ENCODE data around the gene SLC51B. TPM values are rescaled to one million over a fixed set of nuclear protein-coding genes. Genes with fewer than 3 reads are reported as not detected.
"Not testable (repeated sequence)": the region's sequence is repeated elsewhere in the genome, so short reads cannot be mapped to it uniquely, and the experiment has no call there.

SLC51B gene
- total RNA-seq, 1 donor = not detected

DNA sequence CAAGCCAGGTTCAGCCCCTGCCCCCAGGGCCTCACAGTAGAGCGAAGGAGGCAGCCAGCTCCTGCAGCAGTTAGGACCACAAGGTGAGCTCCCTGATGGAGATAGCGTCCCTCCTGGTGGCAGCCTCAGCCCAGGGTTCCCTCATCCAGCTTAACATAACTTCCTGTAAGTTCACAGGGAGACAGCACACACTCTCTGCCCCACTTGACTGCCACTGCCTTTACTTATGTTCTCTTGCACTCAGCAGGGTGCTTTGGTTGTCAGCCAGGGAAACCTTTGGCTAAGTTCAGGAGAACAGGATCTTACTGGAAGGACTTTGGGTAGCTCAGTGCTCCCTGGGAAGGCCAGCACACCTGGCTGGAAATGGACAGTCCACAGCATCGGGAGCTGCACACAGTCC, 42.2 kb downstream of the SLC51B start:
- H3K4me3 ChIP-seq (ENCODE audit: low read depth, low read length) = no peak overlapping the region
- no peak for TF ChIP-seq CTCF (IDR thresholded peaks at IDR 0.05; ENCODE audit: insufficient read depth, low read length)
- no peak for DNase-seq (ENCODE audit: low read depth)

DNA sequence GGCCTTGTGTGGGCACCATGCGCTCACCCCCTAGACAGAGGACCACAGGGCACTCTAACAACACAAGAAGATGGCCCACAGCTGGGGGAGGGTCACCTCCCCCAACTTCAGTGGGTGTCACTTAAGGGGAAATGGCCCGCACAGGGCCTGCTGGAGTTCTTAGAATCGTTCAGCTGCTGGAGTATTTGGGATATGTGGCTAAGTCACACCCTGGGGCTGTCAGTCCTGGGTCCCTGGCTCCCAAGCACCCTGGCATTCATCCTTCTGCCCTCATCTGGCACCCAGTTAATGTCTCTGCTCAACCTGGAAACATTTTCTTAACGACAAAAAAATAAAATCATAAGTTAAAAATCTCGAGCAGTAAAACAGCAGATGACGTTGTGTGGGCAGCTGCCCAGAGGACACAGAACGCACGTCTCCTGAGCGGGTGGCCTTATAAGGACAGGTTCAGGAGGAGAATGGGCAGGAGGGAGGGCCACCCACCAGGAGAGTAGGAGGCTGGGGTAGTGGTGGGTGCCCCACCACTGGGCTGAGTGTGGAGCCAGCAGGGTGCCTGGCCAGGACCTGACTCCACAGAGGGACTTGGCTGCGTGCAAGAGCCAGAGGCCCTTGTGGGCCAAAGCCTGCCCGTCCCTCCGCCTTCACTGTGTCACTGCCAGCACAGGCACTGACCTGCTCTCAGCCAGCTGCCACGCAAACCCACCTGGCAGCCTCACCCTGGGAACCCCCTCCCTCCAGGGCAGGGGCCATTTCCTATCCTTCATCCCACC, 42.9 kb downstream of the SLC51B start:
- TF ChIP-seq CTCF (IDR thresholded peaks at IDR 0.05; ENCODE audit: insufficient read depth, low read length) = no peak
- DNase-seq (ENCODE audit: low read depth) = no peak
- H3K4me3 ChIP-seq (ENCODE audit: low read depth, low read length) = no peak overlapping the region

GRCh38 chr15:65088643-65089021, 43.4 kb downstream of the SLC51B start:
- no peak overlapping the region for H3K4me3 ChIP-seq (ENCODE audit: low read depth, low read length)
- DNase-seq (ENCODE audit: low read depth) = no peak
- no peak for TF ChIP-seq CTCF (IDR thresholded peaks at IDR 0.05; ENCODE audit: insufficient read depth, low read length)

DNA sequence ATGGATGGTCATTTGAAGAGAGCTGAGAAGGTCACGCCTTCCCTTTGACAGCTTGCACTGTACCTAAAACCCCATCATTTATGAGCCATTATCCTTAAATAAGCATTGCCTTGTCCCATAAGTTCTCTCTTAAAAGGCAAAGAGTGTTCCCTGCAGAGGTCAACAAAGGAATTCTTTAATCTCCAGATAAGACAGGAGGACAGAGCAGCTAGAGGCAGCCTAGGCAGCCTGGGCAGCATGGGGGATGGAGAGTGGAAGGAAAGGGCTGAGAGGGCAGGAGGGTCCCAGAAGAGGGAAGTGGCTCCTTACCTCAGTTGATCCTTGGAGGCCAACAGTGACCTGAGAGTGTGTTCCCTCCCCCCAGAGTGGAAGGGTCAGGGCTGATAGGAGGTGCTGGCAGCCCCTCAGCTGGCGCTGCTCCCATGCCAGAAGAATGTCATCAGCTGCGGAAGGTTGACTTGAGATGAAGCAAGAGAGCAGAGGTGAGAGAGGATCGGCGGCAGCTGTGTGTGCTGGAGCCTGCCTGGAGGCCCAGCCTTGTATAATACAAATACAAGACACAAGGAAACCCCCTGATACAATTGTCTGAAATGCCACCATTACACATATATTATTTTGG, 44.1 kb downstream of the SLC51B start:
- no peak overlapping the region for H3K4me3 ChIP-seq (ENCODE audit: low read depth, low read length)
- no peak for DNase-seq (ENCODE audit: low read depth)
- no peak for TF ChIP-seq CTCF (IDR thresholded peaks at IDR 0.05; ENCODE audit: insufficient read depth, low read length)

DNA sequence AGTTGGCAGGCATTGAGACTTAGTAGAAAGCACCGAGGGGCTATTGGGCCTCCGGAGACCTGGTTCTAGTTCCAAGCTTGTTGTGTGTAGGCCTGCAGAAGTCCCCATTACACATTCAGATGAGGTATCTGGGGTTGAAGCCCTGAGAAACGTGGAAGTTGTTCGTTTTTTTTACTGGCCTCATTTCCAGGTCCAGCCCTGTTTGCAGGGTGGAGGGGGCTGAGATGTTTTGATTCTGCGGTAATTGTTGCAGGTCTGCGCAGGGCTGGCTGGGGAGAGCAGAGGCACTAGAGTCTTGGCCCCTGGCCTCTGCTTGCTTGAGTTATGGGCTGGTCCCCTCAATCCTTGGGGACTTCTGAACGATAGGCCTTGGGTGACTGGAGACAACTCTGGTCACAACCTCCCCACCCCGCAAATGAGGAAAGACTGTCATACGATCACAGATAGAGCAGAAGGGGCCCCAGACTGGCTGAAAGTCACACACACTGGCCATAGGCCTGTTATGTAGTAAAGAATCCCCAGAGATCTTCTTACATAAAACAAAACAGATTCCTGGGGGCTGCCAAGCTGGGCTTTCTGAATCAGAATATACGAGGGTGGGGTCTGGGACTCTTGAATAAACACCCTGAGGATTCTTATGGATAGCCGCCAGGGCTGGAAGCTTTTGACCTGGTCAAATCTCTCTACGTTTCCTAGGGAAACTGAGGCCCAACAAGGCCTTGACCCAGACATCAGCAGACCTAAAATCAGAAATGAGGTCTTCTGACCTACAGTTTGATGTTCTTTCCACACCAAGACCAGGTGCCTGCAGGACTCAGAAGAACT, 47.0 kb downstream of the SLC51B start:
- no peak overlapping the region for H3K4me3 ChIP-seq (ENCODE audit: low read depth, low read length)
- no peak for DNase-seq (ENCODE audit: low read depth)
- no peak for TF ChIP-seq CTCF (IDR thresholded peaks at IDR 0.05; ENCODE audit: insufficient read depth, low read length)

GRCh38 chr15:65092911-65093792, 48.0 kb downstream of the SLC51B start:
- no peak for TF ChIP-seq CTCF (IDR thresholded peaks at IDR 0.05; ENCODE audit: insufficient read depth, low read length)
- no peak for DNase-seq (ENCODE audit: low read depth)

GRCh38 chr15:65093793-65094170, 48.6 kb downstream of the SLC51B start:
- not testable (repeated sequence) for H3K4me3 ChIP-seq (ENCODE audit: low read depth, low read length); DNase-seq (ENCODE audit: low read depth)

More at GRCh38 chr15:65092911-65093792, 48.0 kb downstream of the SLC51B start:
- no peak overlapping the region for H3K4me3 ChIP-seq (ENCODE audit: low read depth, low read length)
